HK-2 (cell line): ENCODE data around the gene RHOC.

ENCODE experiments used
- DNase-seq: peaks from one replicate; pipeline ENCODE4 v3.0.0-alpha.2; 2018; ENCODE audit not compliant: unreplicated experiment

RHOC gene

DNA sequence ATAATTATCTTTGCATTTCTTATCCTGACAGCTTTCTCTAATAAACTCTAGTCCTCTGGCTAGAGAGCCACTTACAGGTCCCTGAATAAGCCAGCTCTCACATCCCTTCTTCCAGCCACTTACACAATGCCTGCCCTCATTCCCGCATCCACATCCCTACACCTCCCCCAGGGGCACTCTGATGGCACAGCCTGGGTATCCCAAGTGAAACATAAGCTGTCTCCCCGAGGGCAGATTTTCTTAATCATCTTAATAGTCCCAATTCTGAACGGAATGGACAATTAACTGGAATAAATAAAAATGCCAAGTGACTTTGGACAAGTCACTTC is 4.9 kb downstream of the RHOC start:
- DNase-seq = no peak

GRCh38 chr1:112701227-112702066 is 5.5 kb downstream of the RHOC start:
- DNase-seq = no peak

GRCh38 chr1:112700290-112701226 is 6.4 kb downstream of the RHOC start:
- peak; percentile 97 for DNase-seq

GRCh38 chr1:112699425-112700144 is 7.3 kb downstream of the RHOC start:
- no peak for DNase-seq

- no peak for DNase-seq
Observed at GRCh38 chr1:112698366-112699310, 8.3 kb downstream of the RHOC start.

- DNase-seq = no peak
Observed at GRCh38 chr1:112697781-112698201, 9.1 kb downstream of the RHOC start.

GRCh38 chr1:112696578-112697314 is 10.2 kb downstream of the RHOC start:
- no peak for DNase-seq

GRCh38 chr1:112695276-112695675 is 11.7 kb downstream of the RHOC start:
- DNase-seq = no peak

- DNase-seq = no peak
Observed at GRCh38 chr1:112694363-112694929, 12.5 kb downstream of the RHOC start.

GRCh38 chr1:112693821-112694220 is 13.1 kb downstream of the RHOC start:
- DNase-seq = no peak

DNA sequence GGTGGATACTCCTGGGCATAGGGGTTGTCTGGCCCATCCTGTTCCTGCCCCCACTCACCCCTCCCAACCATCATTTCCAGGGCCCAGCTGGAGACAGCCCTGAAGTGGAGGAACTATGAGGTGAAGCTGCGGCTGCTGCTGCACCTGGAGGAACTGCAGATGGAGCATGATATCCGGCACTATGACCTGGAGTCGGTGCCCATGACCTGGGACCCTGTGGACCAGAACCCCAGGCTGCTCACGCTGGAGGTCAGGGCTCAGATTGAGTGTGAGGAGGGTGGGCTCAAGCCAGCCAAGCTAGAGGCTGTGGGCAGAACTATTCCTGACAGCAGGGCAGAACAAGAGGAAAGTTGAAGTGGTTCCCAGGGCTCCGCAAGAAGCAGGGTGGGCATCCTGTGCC is 14.2 kb downstream of the RHOC start:
- no peak for DNase-seq

DNA sequence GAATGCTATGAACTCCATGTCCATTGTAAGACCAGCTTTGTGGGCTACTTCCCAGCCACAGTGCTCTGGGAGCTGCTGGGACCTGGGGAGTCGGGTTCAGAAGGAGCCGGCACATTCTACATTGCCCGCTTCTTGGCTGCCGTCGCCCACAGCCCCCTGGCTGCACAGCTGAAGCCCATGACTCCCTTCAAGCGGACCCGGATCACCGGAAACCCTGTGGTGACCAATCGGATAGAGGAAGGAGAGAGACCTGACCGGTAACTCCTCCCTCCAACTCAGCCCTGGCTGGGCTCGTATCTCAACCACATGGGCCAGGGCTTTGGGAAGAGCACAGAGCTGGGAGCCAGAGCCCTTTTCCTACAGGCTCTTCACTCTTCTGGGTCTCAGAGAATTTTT is 17.1 kb downstream of the RHOC start:
- no peak for DNase-seq

DNA sequence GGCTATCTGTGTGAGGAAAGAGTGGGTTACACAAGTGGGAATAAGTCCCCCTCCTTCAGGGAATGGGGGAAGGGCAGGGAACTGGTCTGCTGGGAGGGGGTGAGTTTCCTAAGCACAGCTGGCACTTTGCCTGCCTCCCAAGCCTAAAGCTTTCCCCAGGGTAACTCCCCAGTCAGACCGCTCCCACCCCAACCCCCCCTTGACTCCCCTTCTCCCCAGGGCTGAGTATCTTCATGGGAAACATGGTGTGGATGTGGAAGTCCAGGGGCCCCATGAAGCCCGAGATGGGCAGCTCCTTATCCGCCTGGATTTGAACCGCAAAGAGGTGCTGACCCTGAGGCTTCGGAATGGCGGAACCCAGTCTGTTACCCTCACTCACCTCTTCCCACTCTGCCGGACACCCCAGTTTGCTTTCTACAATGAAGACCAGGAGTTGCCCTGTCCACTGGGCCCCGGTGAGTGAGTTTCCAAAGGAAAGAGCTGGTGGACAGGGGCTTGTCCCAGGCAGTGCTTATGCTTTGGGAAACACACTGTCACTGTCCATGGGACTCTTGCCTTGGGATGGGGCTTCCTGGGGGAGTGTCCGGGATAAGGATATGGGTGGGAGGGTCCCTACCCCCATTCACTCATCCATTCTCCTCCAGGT is 17.6 kb downstream of the RHOC start:
- DNase-seq = no peak

DNA sequence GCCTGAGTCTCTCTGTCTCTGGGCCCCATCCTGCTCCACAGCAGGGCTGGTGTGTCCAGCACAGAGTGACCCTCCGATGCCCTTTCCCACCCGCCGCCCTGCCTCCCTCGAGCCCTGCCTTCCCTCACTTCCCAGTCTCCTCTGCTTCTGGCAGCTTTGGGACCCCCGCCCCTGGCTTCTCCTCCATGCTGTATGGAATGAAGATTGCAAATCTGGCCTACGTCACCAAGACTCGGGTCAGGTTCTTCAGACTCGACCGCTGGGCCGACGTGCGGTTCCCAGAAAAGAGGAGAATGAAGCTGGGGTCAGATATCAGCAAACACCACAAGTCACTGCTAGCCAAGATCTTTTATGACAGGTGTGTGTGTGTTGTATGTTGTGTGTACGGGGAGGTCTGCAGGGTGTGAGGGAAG is 18.1 kb downstream of the RHOC start:
- no peak for DNase-seq

DNA sequence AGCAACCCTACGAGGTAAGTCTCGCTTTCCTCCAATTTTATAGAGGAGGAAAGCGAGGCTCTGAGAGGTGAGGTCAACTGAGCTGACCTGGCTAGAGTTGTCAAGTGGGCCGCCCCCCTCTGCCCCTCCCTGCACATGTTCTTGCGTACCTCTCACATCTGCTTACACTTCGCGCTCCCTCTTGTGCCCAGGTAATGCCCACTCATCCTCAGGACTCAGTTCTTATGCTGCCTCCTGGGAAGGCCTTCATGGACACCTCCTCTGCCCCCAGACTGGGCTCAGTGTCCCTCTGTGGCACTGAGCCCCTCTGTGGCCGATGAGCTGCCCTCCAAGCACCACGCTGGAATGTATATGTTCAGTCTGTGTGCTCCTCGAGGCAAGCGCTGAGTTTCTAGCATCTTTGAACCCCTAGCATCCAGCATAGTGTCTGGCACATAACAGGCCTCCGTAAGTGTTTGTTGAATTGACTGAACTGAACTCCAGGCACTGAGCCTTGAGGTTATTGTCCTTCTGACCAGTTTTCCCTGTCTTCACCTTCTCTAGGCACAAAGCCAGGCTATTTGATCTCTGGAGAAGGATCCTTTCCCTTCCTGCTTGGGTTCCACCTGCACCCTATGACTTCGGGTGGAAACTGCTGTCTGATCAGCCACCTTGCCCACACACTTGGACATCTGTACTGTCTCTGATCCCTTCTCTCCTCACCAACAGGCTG is 19.0 kb downstream of the RHOC start:
- no peak for DNase-seq

DNA sequence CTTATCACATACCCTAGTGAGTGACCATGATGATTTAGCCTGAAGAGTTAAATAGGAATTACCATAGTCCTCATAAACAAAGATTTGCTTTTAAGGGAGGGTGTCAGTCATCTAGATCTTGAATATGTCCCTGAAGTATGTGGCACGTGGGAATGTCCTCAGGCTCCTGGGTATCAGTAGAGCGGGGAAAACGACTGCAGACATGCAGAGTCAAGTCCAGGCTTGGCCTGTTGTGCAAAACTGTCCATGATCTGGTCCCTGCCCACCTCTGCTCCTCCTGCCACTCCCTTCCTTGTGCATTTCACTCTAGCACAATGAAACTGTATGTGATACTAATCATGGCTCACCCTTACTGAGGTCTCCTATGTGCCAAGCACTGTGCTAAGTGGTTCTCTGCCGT is 19.6 kb downstream of the RHOC start:
- DNase-seq = no peak

- DNase-seq = no peak
Observed at GRCh38 chr1:112686835-112687234, 20.1 kb downstream of the RHOC start.

DNA sequence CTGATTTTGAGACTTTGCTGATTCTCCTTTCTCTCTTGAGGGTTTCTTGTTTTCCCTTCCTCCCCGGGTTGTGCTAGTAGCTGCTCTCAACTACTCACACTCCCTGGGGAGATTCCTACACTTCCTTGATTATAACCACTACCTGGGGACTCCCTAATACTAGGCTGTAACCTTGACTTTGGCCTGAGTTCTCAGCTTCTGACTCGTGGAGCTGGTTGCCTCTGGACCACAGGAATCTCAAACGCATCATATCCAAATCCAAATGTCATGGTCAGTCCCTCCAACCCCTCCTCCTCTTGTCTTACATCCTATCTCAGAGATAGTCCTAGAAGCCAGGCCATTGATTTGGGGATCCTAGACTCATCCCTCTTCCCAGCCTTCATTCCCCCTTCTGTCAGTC is 20.5 kb downstream of the RHOC start:
- DNase-seq = no peak

DNA sequence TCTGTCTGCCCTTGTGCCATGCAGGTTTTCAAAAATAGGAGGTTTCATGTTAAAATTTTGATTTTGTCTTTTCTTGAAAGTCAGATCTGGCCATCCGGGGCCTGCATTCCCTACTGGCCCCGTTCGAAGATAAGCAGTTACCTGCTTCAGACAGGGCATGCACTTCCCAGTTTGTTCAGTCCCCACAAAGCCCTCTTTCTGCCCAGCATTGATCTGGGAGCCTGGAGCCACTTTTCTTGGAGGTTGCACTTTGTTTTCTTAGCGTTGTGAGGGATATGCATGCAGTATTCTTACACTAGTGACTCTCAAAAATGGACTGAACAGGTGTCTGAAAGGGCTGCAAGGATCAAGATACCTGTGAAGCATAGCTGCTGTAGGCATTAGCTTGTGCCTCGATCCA is 21.0 kb downstream of the RHOC start:
- DNase-seq = no peak
